GM23338 (cell line): ENCODE results near the gene OXER1. TPM values are rescaled to one million over a fixed set of nuclear protein-coding genes. Genes with fewer than 3 reads are reported as not detected.

Experiments
- ATAC-seq: fragments of 200-7000 bp; cut with Tn5 transposase; 3 replicates; pipeline ENCODE4 v1.9.1; 2020
- DNase-seq: peaks from one replicate; pipeline ENCODE4 v3.0.0-alpha.2; 2015; ENCODE audit warnings: low spot score
- H2AFZ ChIP-seq: fragments of 200-600 bp; sonication (generic); 2 replicates; pipeline ENCODE4 v1.8.0; 2016; ENCODE audit warnings: antibody characterized with exemption, mild to moderate bottlenecking, moderate library complexity
- H3F3A ChIP-seq: fragments of 200-600 bp; sonication (generic); replicated peaks from 2 replicates; pipeline ENCODE4 v1.8.0; 2017; ENCODE audit warnings: antibody characterized with exemption, mixed run types, low read depth
- H3K27ac ChIP-seq: fragments of 200-600 bp; sonication (generic); 2 replicates; pipeline ENCODE4 v1.6.1; 2016; ENCODE audit warnings: low read depth
- H3K27me3 ChIP-seq: fragments of 200-600 bp; sonication (generic); 2 replicates; pipeline ENCODE4 v1.8.0; 2016; ENCODE audit warnings: mild to moderate bottlenecking, mixed run types, moderate library complexity; ENCODE audit not compliant: insufficient read depth
- H3K36me3 ChIP-seq: fragments of 200-600 bp; sonication (generic); 2 replicates; pipeline ENCODE4 v1.8.0; 2016; ENCODE audit warnings: mild to moderate bottlenecking; ENCODE audit not compliant: insufficient read depth
- H3K4me1 ChIP-seq: fragments of 200-600 bp; sonication (generic); 2 replicates; pipeline ENCODE4 v1.8.0; 2016; ENCODE audit warnings: mild to moderate bottlenecking, moderate library complexity; ENCODE audit not compliant: insufficient read depth
- H3K4me2 ChIP-seq: fragments of 200-600 bp; sonication (generic); 2 replicates; pipeline ENCODE4 v1.7.1; 2017; ENCODE audit warnings: mixed run types
- H3K4me3 ChIP-seq: fragments of 200-600 bp; sonication (generic); 2 replicates; pipeline ENCODE4 v1.6.1; 2016; ENCODE audit warnings: mixed run types
- H3K79me2 ChIP-seq: fragments of 200-600 bp; sonication (generic); replicated peaks from 2 replicates; pipeline ENCODE4 v1.8.0; 2017; ENCODE audit warnings: mild to moderate bottlenecking; ENCODE audit not compliant: insufficient read depth
- H3K9me2 ChIP-seq: fragments of 200-600 bp; sonication (generic); 2 replicates; pipeline ENCODE4 v1.8.0; 2017; ENCODE audit not compliant: insufficient read depth
- H4K20me1 ChIP-seq: fragments of 200-600 bp; sonication (generic); replicated peaks from 2 replicates; pipeline ENCODE4 v1.8.0; 2017; ENCODE audit warnings: mild to moderate bottlenecking; ENCODE audit not compliant: insufficient read depth
- H3K27ac Mint-ChIP-seq: 2 replicates; pipeline ENCODE4 v1.8.0; 2020; ENCODE audit warnings: inconsistent platforms, mild to moderate bottlenecking, moderate library complexity, mixed read lengths
- H3K27me3 Mint-ChIP-seq: 3 replicates; pipeline ENCODE4 v1.8.0; 2022; ENCODE audit warnings: low read depth, mild to moderate bottlenecking, moderate library complexity, mixed read lengths, inconsistent platforms; ENCODE audit not compliant: insufficient read depth, poor library complexity
- H3K36me3 Mint-ChIP-seq: 3 replicates; pipeline ENCODE4 v1.8.0; 2021; ENCODE audit warnings: low read depth, mild to moderate bottlenecking, inconsistent platforms, moderate library complexity, mixed read lengths
- H3K4me1 Mint-ChIP-seq: 3 replicates; pipeline ENCODE4 v1.8.0; 2020; ENCODE audit warnings: mild to moderate bottlenecking, inconsistent platforms, mixed read lengths
- H3K4me3 Mint-ChIP-seq: 3 replicates; pipeline ENCODE4 v1.8.0; 2021; ENCODE audit warnings: moderate library complexity, mild to moderate bottlenecking, inconsistent platforms, mixed read lengths
- H3K9me3 Mint-ChIP-seq: 3 replicates; pipeline ENCODE4 v1.8.0; 2020; ENCODE audit warnings: moderate library complexity, mild to moderate bottlenecking, inconsistent platforms, mixed read lengths
- CREB1 ChIP-seq: fragments of 250-450 bp; sonication (Bioruptor Pico); IDR thresholded peaks from 2 replicates; pipeline ENCODE4 v1.5.0; 2020; ENCODE audit warnings: low read depth, mild to moderate bottlenecking, moderate library complexity
- CTCF ChIP-seq, 2 experiments: fragments of 200-600 bp in 1 of 2; sonication (generic) in 1 of 2; conservative IDR thresholded peaks; 2 replicates each; pipeline versions ENCODE4 v1.5.1 to v1.6.1; 2016 to 2017; ENCODE audit warnings: antibody characterized with exemption in 2 of 2, low read depth in 2 of 2, mild to moderate bottlenecking in 2 of 2, moderate library complexity in 1 of 2
- ETS1 ChIP-seq: IDR thresholded peaks from 2 replicates; pipeline ENCODE4 v1.6.1; 2016; ENCODE audit warnings: antibody characterized with exemption
- EZH2 ChIP-seq: fragments of 200-600 bp; sonication (generic); IDR thresholded peaks from one replicate; pipeline ENCODE4 v1.8.0; 2017; ENCODE audit warnings: antibody characterized with exemption, mild to moderate bottlenecking, low read depth; ENCODE audit not compliant: unreplicated experiment
- JUNB ChIP-seq: IDR thresholded peaks from one replicate; pipeline ENCODE4 v1.6.1; 2016; ENCODE audit warnings: antibody characterized with exemption; ENCODE audit not compliant: unreplicated experiment
- NANOG ChIP-seq: IDR thresholded peaks from 2 replicates; pipeline ENCODE4 v1.6.1; 2016; ENCODE audit warnings: antibody characterized with exemption, borderline replicate concordance
- POLR2AphosphoS5 ChIP-seq: IDR thresholded peaks from 2 replicates; pipeline ENCODE4 v1.6.1; 2016; ENCODE audit warnings: antibody characterized with exemption, low read depth
- STAT1 ChIP-seq: IDR thresholded peaks from one replicate; pipeline ENCODE4 v1.6.1; 2016; ENCODE audit warnings: antibody characterized with exemption; ENCODE audit not compliant: unreplicated experiment
- ZNF114 ChIP-seq: fragments of 250-450 bp; sonication (Bioruptor Pico); IDR thresholded peaks from 2 replicates; pipeline ENCODE4 v1.5.0; 2020; ENCODE audit warnings: mild to moderate bottlenecking, moderate library complexity
- ZNF331 ChIP-seq: fragments of 250-450 bp; sonication (Bioruptor Pico); IDR thresholded peaks from 2 replicates; pipeline ENCODE4 v1.5.0; 2020; ENCODE audit warnings: low read depth, mild to moderate bottlenecking, moderate library complexity
- ZNF462 ChIP-seq: fragments of 250-450 bp; sonication (Bioruptor Pico); IDR thresholded peaks from 2 replicates; pipeline ENCODE4 v1.5.0; 2020; ENCODE audit warnings: mild to moderate bottlenecking, moderate library complexity
- polyA plus RNA-seq: library from polyadenylated mRNA; unstranded; fragments of >200 nt; fragmentation: Nextera tagmentation; extraction: Ambion mirVana; gene quantifications from 2 replicates; pipeline ENCODE4 v1.2.1, GENCODE V29; 2016
- total RNA-seq: library from RNA; depleted of rRNA; stranded (reverse); fragments of >200 nt; shearing (Covaris generic); gene quantifications from 2 replicates; pipeline ENCODE4 v1.2.3, GENCODE V29; 2014

OXER1 gene
- total and polyA plus RNA-seq, 2 experiments from 2014 or later, result 0.69 to 1.5 TPM

GRCh38 chr2:42724886-42725285 is 39.0 kb downstream of the OXER1 start:
- Histone ChIP-seq H3K79me2 (no peaks in the 10 kb centered on the region), H3K4me3 (no peak overlapping the region), H3K4me1 (peaks cover 19% of the 10 kb centered on the region; the same call in 1 of the 2 replicates), H3K4me2 (no peak overlapping the region), H3K9me2 (no peaks in the 10 kb centered on the region), H3K27me3 (no peaks in the 10 kb centered on the region), H2AFZ (no peak overlapping the region), H4K20me1 (no peaks in the 10 kb centered on the region), H3K36me3 (no peaks in the 10 kb centered on the region; the same call in 1 of the 2 replicates), H3F3A (no peaks in the 10 kb centered on the region), H3K27ac (no peak overlapping the region)
- Mint-ChIP-seq H3K27me3 (no peaks in the 10 kb centered on the region), H3K4me3 (no peak overlapping the region), H3K4me1 (peaks cover 14% of the 10 kb centered on the region), H3K27ac (no peak overlapping the region), H3K9me3 (peaks cover 9% of the 10 kb centered on the region), H3K36me3 (peaks cover 9% of the 10 kb centered on the region)
- ATAC-seq, result no peak
- no peak for TF ChIP-seq ZNF331 (CRISPR knock-in tag)
- no peak for TF ChIP-seq JUNB
- TF ChIP-seq CREB1, result no peak
- no peak for DNase-seq

- Mint-ChIP-seq H3K27me3 (no peaks in the 10 kb centered on the region), H3K27ac (no peak overlapping the region), H3K4me3 (no peak overlapping the region), H3K36me3 (0 out of 3 replicates have a peak, but pooled peaks cover 4% of the 10 kb centered on the region), H3K9me3 (no peaks in the 10 kb centered on the region; the same call in 2 of the 3 replicates), H3K4me1 (peaks cover 14% of the 10 kb centered on the region)
- no peaks in the 10 kb centered on the region for H3F3A ChIP-seq
- H2AFZ ChIP-seq, result no peak overlapping the region
- no peak for DNase-seq
- no peak for ATAC-seq
- H3K4me3 ChIP-seq, result no peak overlapping the region
- peaks cover 19% of the 10 kb centered on the region; the same call in 1 of the 2 replicates for H3K4me1 ChIP-seq
- H3K27me3 ChIP-seq, result no peaks in the 10 kb centered on the region
- H4K20me1 ChIP-seq, result no peaks in the 10 kb centered on the region
- H3K9me2 ChIP-seq, result no peaks in the 10 kb centered on the region
- no peak overlapping the region for H3K4me2 ChIP-seq
- H3K27ac ChIP-seq, result no peak overlapping the region
- no peaks in the 10 kb centered on the region; the same call in 1 of the 2 replicates for H3K36me3 ChIP-seq
- no peaks in the 10 kb centered on the region for H3K79me2 ChIP-seq
- TF ChIP-seq STAT1, result no peak
- no peak for TF ChIP-seq JUNB
- TF ChIP-seq NANOG, result no peak
- TF ChIP-seq EZH2, result no peak
- no peak for TF ChIP-seq ETS1
- no peak for TF ChIP-seq ZNF114 (CRISPR knock-in tag)
- TF ChIP-seq ZNF331 (CRISPR knock-in tag), result no peak
- TF ChIP-seq CTCF (conservative IDR thresholded peaks at IDR 0.05; ENCODE audit: low read depth in 2 of 2), result no peak
- TF ChIP-seq ZNF462, result no peak
- no peak for TF ChIP-seq CREB1
- no peak for TF ChIP-seq POLR2AphosphoS5
Measured at GRCh38 chr2:42723465-42723864, 40.5 kb downstream of the OXER1 start.
